ENCODE data around the gene CBFA2T3.

Gene CBFA2T3

GRCh38 chr16:88945473-88945872, 31.5 kb downstream of the CBFA2T3 start:
- DNase-seq (ENCODE audit: low read depth): no peak
- no peak for TF ChIP-seq CTCF (IDR thresholded peaks at IDR 0.05; ENCODE audit: control insufficient read depth, extremely low read depth, insufficient read depth)
- no peak overlapping the region for H3K4me3 ChIP-seq (ENCODE audit: low read depth, low read length)

- DNase-seq (ENCODE audit: low read depth): no peak
- TF ChIP-seq CTCF (IDR thresholded peaks at IDR 0.05; ENCODE audit: control insufficient read depth, extremely low read depth, insufficient read depth): no peak
- H3K4me3 ChIP-seq (ENCODE audit: low read depth, low read length): no peak overlapping the region
Measured at GRCh38 chr16:88943741-88944140, 33.3 kb downstream of the CBFA2T3 start.

GRCh38 chr16:88943131-88943664, 33.8 kb downstream of the CBFA2T3 start:
- no peak overlapping the region for H3K4me3 ChIP-seq (ENCODE audit: low read depth, low read length)
- no peak for DNase-seq (ENCODE audit: low read depth)
- TF ChIP-seq CTCF (IDR thresholded peaks at IDR 0.05; ENCODE audit: control insufficient read depth, extremely low read depth, insufficient read depth): no peak

- no peak for DNase-seq (ENCODE audit: low read depth)
- no peak overlapping the region for H3K4me3 ChIP-seq (ENCODE audit: low read depth, low read length)
- TF ChIP-seq CTCF (IDR thresholded peaks at IDR 0.05; ENCODE audit: control insufficient read depth, extremely low read depth, insufficient read depth): peak; percentile 79
Measured at GRCh38 chr16:88941913-88942909, 34.8 kb downstream of the CBFA2T3 start.

GRCh38 chr16:88940862-88941817, 35.9 kb downstream of the CBFA2T3 start:
- no peak for DNase-seq (ENCODE audit: low read depth)
- no peak for TF ChIP-seq CTCF (IDR thresholded peaks at IDR 0.05; ENCODE audit: control insufficient read depth, extremely low read depth, insufficient read depth)
- no peak overlapping the region for H3K4me3 ChIP-seq (ENCODE audit: low read depth, low read length)

- TF ChIP-seq CTCF (IDR thresholded peaks at IDR 0.05; ENCODE audit: control insufficient read depth, extremely low read depth, insufficient read depth): no peak
- H3K4me3 ChIP-seq (ENCODE audit: low read depth, low read length): no peak overlapping the region
- no peak for DNase-seq (ENCODE audit: low read depth)
Measured at GRCh38 chr16:88939972-88940861, 36.8 kb downstream of the CBFA2T3 start.

Data from LNCaP clone FGC (cell line).